ENCODE results near the gene OAT. TPM values are rescaled to one million over a fixed set of nuclear protein-coding genes. Genes with fewer than 3 reads are reported as not detected.

The OAT gene
- total RNA-seq, 4 donors from 2014 or later = 139 to 205 (median 168) TPM

GRCh38 chr10:124423813-124424212 lies 5.1 kb upstream of the OAT start:
- Histone ChIP-seq H3K4me3 (no peak overlapping the region), H3K9me3 (no peaks in the 10 kb centered on the region), H3K36me3 (no peaks in the 10 kb centered on the region), H3K4me1 (peaks cover 0 to 6% (median 0%) of the 10 kb centered on the region in 3 donors), H3K27ac (no peak overlapping the region), H3K27me3 (peaks cover 20% of the 10 kb centered on the region)
- no peak for TF ChIP-seq CTCF (IDR thresholded peaks at IDR 0.05)
- no peak for TF ChIP-seq POLR2A (IDR thresholded peaks at IDR 0.05)
- no peak for TF ChIP-seq POLR2AphosphoS5 (IDR thresholded peaks at IDR 0.05)
- no peak for TF ChIP-seq EP300 (IDR thresholded peaks at IDR 0.05)
- WGBS, 2 donors (ENCODE audit: low coverage in 1 of 2) = 82 to 100% methylated on average over 2 to 5 of the region's 5 CpGs
- no peak for ATAC-seq

- TF ChIP-seq EP300 (IDR thresholded peaks at IDR 0.05) (no peak), CTCF (IDR thresholded peaks at IDR 0.05) (no peak), POLR2AphosphoS5 (IDR thresholded peaks at IDR 0.05) (no peak), POLR2A (IDR thresholded peaks at IDR 0.05) (no peak)
- no peak for ATAC-seq
- H3K4me1 ChIP-seq = peaks cover 0 to 11% (median 0%) of the 10 kb centered on the region in 3 donors
- 72 to 76% methylated on average over 6 to 9 of the region's 12 CpGs for WGBS, 2 donors (ENCODE audit: low coverage in 1 of 2)
- H3K9me3 ChIP-seq = no peaks in the 10 kb centered on the region
- H3K27me3 ChIP-seq = peaks cover 14% of the 10 kb centered on the region
- no peak overlapping the region for H3K27ac ChIP-seq
- no peak overlapping the region for H3K4me3 ChIP-seq
- H3K36me3 ChIP-seq = no peaks in the 10 kb centered on the region
These were observed 4.0 kb upstream of the OAT start for GRCh38 chr10:124422742-124423141.

- WGBS, 2 donors (ENCODE audit: low coverage in 1 of 2) = 38% methylated on average over 1 of the region's 1 CpG; no CpG with 5 or more reads in 1 of the 2 donors
- no peak for ATAC-seq
- TF ChIP-seq POLR2AphosphoS5 (IDR thresholded peaks at IDR 0.05) (no peak), POLR2A (IDR thresholded peaks at IDR 0.05) (no peak), CTCF (IDR thresholded peaks at IDR 0.05) (no peak), EP300 (IDR thresholded peaks at IDR 0.05) (no peak)
- Histone ChIP-seq H3K4me1 (peaks cover 0 to 36% (median 12%) of the 10 kb centered on the region in 3 donors), H3K27ac (no peak overlapping the region), H3K27me3 (no peaks in the 10 kb centered on the region), H3K36me3 (no peaks in the 10 kb centered on the region), H3K4me3 (no peak overlapping the region), H3K9me3 (no peaks in the 10 kb centered on the region)
These were observed 1.5 kb upstream of the OAT start for GRCh38 chr10:124420254-124420653.

- TF ChIP-seq EP300 (IDR thresholded peaks at IDR 0.05) = no peak
- Histone ChIP-seq H3K4me3 (peak overlapping the region in 1 of 2 donors; percentile 100), H3K9me3 (no peaks in the 10 kb centered on the region), H3K36me3 (no peaks in the 10 kb centered on the region), H3K27me3 (no peaks in the 10 kb centered on the region), H3K27ac (peak overlapping the region in 2 of 4 donors; percentile 96 to 100), H3K4me1 (peaks cover 1 to 42% (median 12%) of the 10 kb centered on the region in 3 donors)
- WGBS, 2 donors (ENCODE audit: low coverage in 1 of 2) = 100% methylated on average over 1 of the region's 10 CpGs; no CpG with 5 or more reads in 1 of the 2 donors
- ATAC-seq = no peak
These were observed 912 bp upstream of the OAT start for GRCh38 chr10:124419635-124420034.

GRCh38 chr10:124417895-124418725 lies 613 bp downstream of the OAT start:
- H3K36me3 ChIP-seq = no peaks in the 10 kb centered on the region
- H3K4me1 ChIP-seq = peaks cover 4 to 57% (median 17%) of the 10 kb centered on the region in 3 donors
- H3K9me3 ChIP-seq = no peaks in the 10 kb centered on the region
- peak; percentile 70 for ATAC-seq
- H3K27ac ChIP-seq = peak overlapping the region; percentile 95 to 100 (median 97)
- peak overlapping the region; percentile 94 to 100 for H3K4me3 ChIP-seq
- no peaks in the 10 kb centered on the region for H3K27me3 ChIP-seq
- TF ChIP-seq POLR2A (IDR thresholded peaks at IDR 0.05) = no peak
- TF ChIP-seq CTCF (IDR thresholded peaks at IDR 0.05) = peak in 1 of 4 experiments; percentile 11
- 1 to 4% methylated on average over 14 to 22 of the region's 64 CpGs for WGBS, 2 donors (ENCODE audit: low coverage in 1 of 2)

Data from gastroesophageal sphincter (tissue), 4 donors.